Stimulated activated CD4-positive, alpha-beta T cell treated with anti-CD3 and anti-CD28 coated beads, Interleukin-1b, Interleukin-23, amount 100 ng/mL, for 4 hours (primary cell): ENCODE measurements around the gene DOK3.

Source experiments
- DNase-seq, 2 donors: peaks; one replicate each; pipeline ENCODE4 v3.0.0-alpha.2; 2020; ENCODE audit warnings: low read depth in 2 of 2

Gene DOK3

DNA sequence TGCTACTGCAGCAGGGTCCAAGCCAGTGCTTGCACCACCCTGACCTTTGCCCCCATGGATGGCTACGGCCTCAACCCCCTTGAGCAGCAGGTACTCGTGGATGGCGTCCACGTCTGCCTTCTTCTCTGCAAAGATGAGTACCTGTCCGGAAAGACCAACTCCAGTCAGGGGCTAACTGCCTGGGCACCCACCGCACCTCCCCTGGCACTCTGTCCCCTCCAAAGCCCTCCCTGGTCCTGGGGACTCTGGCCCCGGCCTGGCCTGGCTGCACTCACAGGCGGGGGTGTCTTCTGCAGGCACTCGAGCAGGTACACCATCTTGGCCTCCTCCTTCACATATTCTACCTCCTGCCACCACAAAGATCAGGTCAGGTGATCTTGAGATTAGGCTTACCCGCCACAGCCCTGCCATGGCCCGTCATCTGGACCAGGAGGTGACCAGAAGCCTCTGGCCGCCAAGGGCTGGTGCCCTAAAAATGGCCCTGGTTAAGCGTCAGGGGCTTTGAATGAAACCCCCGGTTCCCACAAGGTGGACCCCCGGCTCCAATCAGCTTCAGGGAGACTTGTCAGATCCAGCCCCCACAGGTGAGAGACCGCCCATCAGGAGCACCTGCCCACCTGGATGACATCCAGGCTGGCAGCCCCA lies 3.2 kb upstream of the DOK3 start:
- no peak for DNase-seq

DNA sequence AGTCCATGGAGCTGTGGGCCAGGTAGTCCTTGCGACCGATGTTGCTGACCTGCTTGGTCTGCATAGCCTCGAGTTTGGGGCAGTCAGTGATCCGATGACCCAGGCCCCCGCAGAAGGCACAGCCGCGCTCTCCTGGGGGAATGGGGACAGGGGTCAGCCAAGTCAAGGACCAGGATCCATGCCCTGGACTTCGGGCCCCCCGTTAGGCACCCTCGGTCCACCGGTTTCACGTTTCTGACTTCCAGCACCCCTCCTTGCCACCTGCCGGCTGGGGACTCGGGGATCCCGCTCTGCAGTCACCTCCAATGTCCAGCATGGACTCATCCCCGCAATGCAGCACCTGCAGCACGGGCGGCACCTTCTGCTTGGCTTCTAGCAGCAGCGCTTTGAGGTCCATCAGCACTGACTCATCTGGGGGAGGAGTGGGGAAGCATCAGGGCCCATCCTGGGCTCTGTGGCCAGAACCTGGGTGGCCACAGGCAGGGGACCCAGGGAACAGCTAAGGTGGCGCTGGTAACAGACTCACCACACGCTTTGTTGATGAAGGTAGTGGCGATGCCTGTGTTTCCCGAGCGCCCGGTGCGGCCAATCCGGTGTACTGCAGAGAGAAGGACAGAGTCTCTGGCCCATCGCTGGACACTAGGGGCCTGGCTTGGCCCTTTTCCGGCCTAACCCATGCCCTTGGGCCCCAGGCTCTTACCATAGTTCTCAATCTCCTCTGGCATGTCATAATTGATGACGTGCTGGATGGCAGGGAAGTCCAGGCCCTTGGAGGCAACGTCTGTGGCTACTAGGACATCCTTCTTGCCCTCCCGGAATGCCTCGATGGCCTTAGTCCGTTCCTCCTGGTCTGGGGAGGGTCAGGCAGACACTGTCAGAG lies 2.4 kb upstream of the DOK3 start:
- DNase-seq, result no peak

DNA sequence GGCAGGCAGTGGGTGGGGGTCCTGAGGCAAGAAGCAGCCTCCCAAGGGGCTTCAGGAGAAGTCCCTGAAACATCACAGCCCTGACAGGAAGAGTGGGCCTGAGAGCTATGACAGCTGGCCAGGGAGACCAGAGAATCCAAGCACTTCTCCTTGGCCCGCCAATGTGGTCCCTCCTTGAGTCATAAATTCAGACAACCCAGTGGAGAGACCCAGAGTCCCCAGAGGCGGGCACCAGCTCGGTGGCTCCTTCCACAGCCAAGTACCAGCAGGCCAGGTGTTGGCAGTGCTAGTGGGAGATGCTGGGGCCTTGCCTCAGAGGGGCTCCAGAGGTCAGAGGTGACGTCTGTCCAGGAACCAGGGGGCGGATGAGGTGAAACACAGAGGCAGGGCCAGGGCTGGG lies 1.6 kb upstream of the DOK3 start:
- DNase-seq, result no peak

DNA sequence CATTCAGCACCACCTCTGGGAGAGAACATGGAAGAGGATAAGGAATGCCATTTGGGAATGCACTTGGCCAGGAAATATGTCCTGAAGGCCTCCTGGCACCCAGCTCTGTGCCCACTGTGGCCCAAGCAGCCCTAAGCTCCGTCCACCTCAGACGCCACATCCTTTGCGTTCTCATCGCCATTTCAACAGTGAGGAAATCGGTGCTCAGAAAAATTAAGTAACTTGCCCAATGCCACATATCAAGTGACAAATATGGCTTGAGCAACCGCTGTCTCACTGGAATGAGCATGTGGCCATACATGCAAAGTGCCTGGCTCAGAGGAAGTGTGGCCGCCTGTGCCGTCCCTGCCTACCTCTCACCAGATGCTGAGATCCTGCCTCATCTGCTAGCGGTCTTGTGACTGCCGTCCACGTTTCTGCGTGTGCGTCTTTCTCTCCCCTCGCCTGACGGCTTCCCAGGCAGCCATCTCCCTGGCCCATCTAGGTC lies 984 bp upstream of the DOK3 start:
- no peak for DNase-seq

DNA sequence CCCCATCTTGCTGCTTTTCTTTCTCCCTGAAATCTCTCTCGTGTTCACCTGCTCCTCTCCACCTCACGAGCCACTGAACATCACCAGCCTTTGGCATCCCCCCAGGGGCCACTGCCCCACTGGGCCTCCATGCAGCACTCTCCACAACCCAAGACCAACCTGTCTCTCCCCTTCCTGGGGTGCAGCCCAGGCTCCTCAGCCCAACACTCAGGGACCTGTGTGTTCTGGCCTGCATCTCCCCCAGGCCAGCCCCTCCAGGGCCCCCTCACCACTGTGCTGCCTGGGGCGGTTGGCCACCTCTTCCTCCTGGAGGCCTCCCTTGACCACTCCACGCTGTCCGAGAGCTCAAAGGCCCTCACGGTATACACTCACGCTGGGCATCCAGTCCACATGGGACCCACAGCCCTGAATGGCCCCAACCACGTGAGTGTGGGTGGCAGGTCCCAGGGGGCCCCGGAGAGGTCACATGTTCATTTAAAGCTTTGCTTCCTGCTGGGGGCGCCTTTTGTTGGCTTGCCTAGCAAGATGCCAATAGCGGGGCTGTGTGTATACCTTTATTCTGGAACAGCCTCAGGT lies 453 bp upstream of the DOK3 start:
- no peak for DNase-seq

DNA sequence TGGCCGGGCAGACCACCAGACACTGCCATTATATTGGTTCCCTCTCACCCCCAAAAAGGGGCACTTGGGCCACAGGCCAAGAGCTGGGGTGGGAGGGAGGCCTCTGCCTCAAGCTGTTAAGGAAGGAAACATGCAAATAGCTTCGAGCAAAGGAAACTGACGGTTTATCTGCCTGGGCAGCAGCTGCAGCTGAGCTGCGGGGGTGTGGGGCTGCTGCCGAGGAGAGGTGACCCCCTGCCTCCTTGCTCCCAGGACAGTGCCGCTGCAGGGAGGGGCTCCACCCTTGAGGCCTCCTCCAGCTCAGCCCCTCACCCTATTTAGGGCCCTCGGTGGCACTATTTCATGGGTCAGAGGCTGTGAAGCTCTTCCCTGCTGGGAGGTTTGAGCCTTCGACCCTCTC lies 789 bp downstream of the DOK3 start:
- DNase-seq, result no peak

DNA sequence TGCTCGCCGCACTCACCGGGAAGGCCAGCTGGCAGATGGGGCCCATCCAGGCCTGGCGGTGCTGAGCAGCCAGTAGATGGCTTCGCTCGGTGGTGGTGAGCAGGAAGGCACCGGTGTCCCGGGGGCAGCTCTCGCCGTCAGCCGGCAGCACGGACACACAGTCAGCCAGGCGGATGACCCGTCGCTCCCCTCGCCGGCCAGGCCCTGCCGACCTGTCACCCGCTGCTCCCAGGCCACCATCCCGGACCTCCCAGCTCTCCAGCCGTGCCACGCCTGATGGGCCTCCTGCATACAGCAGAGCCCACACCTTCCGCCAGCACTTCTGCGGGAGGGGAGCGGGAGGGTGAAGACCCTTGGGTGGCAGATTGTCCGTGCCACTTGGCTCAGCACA lies 1.4 kb downstream of the DOK3 start:
- DNase-seq, result no peak

DNA sequence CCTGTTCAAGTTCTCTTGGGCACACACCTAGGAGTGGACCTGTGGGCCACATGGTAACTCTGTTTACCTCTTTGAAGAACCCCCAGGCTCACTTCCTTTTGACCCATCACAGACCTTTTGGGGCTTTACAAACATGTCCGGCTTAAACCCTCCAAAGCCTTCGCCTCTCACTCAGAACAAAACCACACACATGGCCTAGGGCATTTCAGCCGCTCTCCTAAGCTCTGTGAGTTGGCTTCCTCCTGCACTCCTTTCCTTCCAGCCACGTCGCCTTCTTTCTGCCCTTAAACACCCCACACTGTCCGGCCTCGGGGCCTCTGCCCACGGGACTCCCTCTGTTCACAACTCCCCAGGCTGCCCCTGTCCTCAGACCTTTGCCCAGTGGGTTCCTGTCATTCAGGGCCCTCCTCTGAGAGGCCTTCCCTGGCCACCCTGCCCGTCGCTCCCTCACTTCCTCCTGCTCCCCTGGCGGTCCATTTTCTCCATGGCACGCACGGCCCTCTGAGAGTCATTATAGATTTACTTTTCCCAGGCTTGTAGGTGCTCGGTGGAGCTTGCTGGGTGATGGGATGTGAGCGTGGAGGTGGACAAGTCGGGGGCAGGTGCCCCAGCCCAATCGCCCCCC lies 1.9 kb downstream of the DOK3 start:
- DNase-seq, result no peak

DNA sequence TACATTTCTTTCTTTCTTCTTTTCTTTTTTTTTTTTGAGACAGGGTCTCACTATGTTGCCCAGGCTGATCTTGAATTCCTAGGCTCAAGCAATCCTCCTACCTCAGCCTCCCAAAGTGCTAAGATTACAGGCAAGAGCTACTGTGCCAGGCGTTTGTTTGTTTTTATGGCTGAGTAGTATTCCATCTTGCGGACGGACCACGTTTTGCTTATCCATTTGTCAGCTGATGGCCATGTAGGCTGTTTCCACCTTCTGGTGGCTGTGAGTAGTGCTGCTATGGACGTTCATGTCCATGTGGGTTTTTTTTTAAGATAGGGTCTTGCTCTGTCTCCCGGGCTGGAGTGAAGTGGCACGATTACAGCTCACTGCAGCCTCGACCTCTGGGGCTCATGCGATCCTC lies 2.5 kb downstream of the DOK3 start:
- DNase-seq, result no peak

DNA sequence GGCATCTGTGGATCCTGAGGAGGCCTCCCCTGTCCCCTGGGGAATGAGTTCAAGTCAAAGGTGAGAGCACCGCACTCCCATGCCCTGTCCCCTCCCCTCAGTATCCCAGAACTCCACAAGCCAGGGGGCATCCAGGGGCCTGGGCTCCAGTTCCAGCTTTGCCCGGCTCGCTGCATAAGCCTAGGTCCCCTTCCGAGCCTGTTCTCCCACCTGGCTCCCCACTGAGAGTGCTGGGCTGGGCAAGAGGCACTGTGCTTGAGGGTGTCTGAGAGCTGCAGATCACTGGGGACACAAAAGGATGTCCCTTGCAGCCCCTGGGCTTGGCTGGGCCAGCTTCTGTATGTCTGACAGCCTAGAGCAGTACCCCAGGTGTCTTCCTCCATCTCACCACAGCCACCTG lies 4.6 kb downstream of the DOK3 start:
- no peak for DNase-seq

DNA sequence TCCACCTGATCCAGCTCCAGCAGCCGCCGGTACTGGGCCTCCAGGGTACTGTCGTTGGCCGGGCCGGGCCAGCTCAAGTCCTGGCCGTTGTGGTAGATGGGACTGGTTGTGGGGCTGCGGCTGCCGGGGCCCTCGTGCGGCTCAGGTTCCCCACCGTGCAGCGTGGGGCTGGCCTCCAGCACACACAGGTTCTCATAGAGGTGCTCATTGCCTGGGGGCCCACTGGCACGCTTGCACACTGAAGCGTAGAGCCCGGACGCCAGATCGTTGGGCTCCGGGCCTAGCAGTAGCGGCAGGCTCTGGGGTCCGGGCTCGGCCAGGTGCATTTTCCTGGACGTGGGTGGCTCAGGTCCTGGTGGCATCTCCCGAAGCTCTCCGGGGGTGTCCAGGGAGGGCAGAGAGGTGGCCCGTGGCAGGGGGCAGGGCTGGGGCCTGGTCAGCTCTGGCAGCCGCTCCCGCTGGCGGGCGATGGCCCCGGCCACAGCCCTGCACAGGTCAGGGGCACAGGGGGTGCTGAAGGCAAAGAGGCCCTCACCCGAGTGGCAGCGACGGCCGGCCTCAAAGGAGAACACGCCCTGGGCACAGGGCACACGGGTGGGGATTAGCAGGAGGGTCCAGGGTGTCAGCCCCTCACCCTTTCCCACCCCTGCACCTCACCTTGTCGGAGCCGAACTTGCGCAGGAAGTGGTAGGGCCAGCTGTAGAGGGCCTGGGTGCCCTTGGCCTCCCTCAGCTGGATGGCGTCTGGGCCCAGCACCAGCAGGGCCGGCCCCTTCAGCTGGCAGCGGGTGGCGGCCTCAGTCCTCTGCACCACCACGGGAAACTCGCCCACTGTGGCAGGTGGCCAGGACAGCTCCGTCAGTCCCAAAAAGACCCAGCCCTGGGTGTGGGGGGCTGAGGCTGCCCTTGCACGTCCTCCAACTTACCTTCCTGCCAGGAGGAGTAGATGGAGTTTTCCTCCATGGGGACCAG lies 5.3 kb downstream of the DOK3 start:
- no peak for DNase-seq

DNA sequence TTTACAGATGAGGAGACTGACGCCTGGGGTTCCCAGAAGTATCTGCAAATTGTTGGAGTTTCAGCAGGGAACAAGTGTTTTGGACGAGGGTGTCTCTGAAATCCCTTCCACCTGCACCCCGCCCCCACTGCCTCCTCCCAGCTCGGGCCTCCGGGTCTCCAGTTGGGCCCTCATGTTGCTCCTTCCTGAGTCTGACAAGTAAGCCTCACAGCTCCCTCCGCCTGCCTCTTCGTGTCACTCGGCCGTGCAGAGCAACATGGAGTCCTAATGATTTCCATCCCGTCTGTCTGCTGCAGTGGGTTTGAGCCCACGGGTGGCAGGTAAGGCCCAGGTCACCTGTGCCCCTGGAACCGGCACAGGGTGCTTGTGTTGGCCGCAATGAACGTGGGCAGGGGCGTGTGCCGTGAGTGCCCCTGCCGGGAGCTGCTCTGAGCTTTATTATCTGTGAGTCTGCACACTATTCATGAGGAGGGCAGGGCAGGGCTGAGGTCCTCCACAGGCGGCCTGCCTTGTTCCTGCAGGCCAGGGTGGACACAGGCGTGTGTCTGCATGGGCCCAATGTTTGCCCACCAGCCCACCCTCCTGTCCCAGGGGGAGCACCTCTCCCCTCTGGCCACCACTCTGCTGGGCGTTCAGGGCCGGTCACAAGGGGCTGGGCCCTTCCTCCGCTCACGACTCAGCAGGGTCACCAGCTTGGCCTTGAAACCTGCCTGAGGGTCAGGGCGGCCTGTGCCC lies 6.1 kb downstream of the DOK3 start:
- no peak for DNase-seq

DNA sequence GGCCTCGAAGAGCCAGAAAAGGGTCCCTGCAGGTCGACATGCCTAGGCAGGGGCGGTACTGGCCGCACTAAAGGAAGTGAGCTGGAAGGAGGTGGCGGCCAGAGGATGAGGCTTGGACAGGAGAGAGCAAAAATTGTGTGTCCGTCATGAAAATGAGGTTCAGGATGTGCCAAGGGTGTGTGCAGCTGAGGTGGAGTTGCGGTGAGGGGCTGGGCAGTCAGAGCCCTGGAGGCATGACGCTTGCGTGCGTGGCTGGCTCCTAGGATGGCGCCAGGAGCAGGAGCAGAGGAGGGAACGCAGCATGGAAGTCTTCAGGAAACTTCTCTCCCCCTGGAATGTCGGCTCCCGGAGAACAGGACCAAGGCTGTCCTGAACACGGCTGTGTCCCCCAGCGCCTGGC lies 6.7 kb downstream of the DOK3 start:
- no peak for DNase-seq

DNA sequence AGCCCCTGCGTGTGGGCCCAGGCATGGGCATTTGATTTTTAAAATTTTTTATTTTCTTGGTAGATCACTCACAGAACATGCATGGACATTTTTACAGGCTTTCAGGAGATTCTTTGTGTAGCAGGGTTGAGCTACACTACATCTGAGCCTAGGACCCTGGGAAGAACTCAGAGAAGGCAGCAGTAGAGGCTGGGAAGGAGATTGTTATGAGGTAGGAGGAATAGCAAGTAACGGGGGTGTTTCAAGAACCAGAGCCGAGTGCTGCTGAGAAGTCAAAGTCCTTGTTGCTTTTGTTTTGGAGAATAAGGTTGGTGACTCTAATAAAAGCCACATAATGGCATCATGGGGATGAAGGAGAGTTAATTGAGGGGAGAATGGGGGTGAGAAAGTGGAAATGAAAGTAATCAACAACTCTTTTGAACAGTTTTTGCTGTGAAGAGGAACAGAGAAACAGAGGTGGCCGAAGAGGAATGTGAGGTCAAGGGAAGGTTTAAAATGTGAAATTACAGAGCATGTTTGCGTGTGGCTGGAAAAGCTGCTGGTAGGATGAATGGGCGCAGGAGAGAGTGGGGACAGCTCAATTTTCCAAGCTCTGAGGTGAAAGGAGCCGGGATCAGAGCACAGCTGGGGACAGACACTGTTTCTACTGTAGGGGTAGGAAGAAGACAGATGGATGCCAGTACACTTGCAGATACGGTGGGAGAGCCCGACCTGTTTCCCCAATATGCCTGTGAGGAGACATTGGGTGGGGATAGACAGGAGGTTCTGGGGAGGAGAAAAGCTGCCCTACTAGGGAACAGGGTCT lies 7.5 kb downstream of the DOK3 start:
- no peak for DNase-seq

DNA sequence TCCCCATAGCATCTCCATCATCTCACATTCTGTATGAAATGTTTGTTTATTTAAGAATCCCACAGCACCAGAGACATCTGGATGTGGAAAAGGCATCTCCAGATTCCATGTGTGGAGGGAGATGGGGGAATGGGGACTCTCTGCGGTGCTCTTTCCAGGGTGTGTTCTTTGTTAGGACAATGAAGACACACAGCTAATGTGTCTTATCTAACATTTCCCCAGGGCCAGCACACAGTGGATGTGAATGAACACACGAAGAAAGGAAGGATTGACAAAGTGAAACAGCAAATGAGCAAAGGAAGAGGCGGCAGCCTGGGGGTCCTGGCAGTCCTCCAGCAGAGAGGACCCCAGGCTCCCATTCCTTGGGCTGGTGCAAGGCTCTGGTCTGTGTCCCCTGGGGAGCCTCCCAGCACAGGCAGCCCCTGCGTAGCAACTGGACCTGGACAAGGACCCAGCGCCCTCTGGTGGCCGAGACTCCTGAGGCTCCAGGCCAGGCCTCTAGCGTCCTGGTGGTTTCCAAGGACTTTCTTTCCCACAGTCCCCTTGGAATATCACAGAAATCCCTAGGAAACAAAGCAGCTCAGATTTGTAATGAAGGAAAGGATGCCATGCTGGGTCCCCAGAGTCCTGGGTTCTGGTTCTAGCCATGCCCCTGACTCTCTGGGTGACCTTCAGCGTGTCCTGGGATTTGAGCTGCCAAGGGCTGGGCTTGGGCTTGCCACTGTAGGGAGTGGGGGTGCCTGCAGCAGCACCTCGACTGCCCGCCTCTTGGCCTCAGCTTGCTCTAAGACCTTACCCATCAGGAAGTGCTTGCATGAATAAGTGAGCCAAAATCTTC lies 8.7 kb downstream of the DOK3 start:
- peak; percentile 83 to 89 for DNase-seq

DNA sequence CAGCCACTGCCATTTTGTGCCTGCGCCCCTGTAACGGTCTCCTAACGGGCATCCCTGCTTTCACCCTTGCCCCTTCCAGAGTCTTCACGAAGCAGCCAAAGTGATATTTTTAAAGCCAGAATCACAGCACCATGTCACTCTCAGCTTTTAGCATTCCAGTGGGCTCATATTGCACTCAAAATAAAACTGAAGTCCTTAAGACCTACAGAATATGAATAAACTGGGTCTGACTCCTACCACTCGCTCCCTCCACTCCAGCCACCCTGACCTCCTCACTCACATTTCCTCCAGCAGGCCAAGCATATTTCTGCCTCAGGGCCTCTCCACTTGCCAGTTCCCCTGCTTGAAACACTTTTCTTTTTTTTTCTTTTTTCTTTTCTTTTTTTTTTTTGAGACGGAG lies 9.8 kb downstream of the DOK3 start:
- DNase-seq, result no peak

DNA sequence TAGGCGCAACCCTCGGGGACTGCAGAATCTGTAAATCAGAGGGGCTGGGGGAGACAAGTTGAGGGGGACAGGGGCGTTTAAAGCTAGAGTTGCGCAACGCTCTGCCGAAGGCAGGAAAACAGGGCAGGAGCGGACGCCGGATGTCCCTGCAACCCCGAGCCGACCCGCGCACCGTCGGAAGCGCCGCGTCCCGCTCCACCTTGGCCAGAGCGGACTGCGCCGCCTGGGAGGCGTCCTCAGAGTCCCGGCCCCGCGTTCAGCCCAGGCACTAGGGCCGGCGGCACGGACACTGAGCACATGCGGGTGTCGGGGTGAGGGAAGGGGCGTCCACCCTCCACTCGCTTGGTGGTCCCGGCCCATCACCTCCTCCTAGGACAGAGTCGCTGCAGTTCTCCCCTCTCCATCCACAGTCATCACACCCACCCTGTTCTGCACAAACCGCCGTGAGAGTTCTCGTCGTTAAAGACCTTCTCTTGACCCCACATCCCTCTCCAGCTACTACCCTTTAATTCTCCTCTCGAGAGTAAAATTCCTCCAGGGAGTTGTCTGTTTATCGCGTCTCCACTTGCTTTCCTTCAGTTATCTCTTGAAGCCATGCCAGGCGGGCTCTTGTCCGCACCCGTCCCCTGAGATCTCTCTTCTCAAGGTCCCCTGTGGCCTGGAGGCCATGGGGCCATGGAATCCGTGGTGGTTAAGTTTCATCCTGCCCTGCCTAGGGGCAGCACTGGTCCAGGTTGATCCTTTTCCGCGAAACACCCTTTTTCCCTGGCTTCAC lies 11.4 kb downstream of the DOK3 start:
- DNase-seq, result no peak
